ENCODE results near the gene UNC13B.

Gene UNC13B

DNA sequence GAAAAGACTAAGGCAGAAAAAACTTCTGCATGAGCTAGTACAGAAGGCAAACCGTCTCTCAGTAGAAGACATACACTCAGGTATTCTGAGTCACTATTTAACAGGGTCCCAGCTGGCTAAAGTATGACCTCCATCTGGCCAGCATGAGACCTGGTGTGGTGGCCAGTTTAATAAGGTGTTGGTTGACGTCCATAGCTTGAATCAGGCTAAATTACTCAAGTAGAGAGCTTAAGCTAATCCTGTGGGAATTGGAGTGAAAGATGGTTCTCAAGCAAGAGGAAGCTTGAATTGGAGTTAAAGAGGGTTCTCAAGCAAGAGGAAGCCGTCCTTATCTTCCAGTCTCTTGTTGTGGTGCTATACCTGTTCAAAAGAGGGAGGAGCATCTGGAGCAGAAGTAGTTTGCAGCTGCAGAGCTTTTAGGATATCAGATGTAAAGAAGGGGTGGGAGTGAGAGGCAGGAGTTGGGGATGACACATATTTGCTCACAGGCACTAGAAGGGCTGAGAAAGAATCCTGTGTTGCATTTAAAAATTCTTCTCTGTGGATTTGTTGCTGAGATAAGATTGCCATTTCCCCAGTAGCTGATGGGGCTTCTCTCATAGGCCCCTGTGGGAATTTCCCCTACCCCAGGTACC lies 192.0 kb downstream of the UNC13B start:
- no peak for TF ChIP-seq ZNF223 (tag by site-specific recombination; IDR thresholded peaks at IDR 0.05)
- no peak for TF ChIP-seq KLF10 (tag by site-specific recombination; IDR thresholded peaks at IDR 0.05)
- TF ChIP-seq ZBTB20 (tag by site-specific recombination; IDR thresholded peaks at IDR 0.05), result no peak
- TF ChIP-seq ZNF544 (tag by site-specific recombination; IDR thresholded peaks at IDR 0.05), result no peak
- H3K9me3 ChIP-seq (ENCODE audit: control insufficient read depth, insufficient read depth, low read depth, low read length), result no peaks in the 10 kb centered on the region
- POLR2A ChIA-PET, result no interaction called here
- no peaks in the 10 kb centered on the region for H3K36me3 ChIP-seq (ENCODE audit: control insufficient read depth in 2 of 2, insufficient read depth in 1 of 2, low read length in 2 of 2)
- CTCF ChIA-PET, result interaction anchor here (0.8 to 1.0 kb wide), 3 partner anchors 13 to 528 kb away, joined by 3 read pairs; partner anchors contain the start of gene PIGO
- peaks cover 6% of the 10 kb centered on the region for H3K4me1 ChIP-seq (ENCODE audit: control insufficient read depth, insufficient read depth, low read length)
- no peak overlapping the region for H3K4me3 ChIP-seq (ENCODE audit: low read depth, low read length)
- no peak overlapping the region for H3K27ac ChIP-seq (ENCODE audit: extremely low read depth, low read depth, low read length)

DNA sequence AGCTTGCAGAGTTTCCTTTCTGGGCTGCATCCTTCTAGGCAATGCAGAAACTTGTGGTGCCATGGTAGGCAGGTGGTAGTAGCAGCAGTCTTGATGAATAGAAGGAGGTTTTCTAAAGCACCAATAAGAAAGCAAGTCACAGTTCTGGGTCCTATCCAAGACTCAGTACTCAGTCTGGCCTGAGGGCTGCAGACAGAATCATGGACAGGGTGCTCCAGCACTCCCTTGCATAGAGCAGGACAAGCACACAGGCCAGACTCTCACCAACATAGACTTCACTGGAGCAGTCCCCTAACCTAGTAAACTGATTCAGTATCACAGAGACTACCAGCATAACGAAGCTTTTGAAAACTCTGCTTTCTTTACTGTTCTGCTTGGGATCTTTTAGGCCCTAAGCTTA lies 194.1 kb downstream of the UNC13B start:
- H3K36me3 ChIP-seq (ENCODE audit: control insufficient read depth in 2 of 2, insufficient read depth in 1 of 2, low read length in 2 of 2), result no peaks in the 10 kb centered on the region
- H3K4me1 ChIP-seq (ENCODE audit: control insufficient read depth, insufficient read depth, low read length), result no peaks in the 10 kb centered on the region
- H3K27ac ChIP-seq (ENCODE audit: extremely low read depth, low read depth, low read length), result no peak overlapping the region
- no peaks in the 10 kb centered on the region for H3K9me3 ChIP-seq (ENCODE audit: control insufficient read depth, insufficient read depth, low read depth, low read length)
- TF ChIP-seq, protein P1, sequence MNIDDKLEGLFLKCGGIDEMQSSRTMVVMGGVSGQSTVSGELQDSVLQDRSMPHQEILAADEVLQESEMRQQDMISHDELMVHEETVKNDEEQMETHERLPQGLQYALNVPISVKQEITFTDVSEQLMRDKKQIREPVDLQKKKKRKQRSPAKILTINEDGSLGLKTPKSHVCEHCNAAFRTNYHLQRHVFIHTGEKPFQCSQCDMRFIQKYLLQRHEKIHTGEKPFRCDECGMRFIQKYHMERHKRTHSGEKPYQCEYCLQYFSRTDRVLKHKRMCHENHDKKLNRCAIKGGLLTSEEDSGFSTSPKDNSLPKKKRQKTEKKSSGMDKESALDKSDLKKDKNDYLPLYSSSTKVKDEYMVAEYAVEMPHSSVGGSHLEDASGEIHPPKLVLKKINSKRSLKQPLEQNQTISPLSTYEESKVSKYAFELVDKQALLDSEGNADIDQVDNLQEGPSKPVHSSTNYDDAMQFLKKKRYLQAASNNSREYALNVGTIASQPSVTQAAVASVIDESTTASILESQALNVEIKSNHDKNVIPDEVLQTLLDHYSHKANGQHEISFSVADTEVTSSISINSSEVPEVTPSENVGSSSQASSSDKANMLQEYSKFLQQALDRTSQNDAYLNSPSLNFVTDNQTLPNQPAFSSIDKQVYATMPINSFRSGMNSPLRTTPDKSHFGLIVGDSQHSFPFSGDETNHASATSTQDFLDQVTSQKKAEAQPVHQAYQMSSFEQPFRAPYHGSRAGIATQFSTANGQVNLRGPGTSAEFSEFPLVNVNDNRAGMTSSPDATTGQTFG (tag by site-specific recombination; IDR thresholded peaks at IDR 0.05; ENCODE audit: borderline replicate concordance), result no peak
- no peak for TF ChIP-seq ZNF596 (tag by site-specific recombination; IDR thresholded peaks at IDR 0.05)
- no peak for TF ChIP-seq SALL2 (tag by site-specific recombination; IDR thresholded peaks at IDR 0.05; ENCODE audit: borderline replicate concordance)
- no peak for TF ChIP-seq ZNF248 (tag by site-specific recombination; IDR thresholded peaks at IDR 0.05)
- no peak for TF ChIP-seq ZNF555 (tag by site-specific recombination; conservative IDR thresholded peaks at IDR 0.05)
- TF ChIP-seq ZFHX2 (tag by site-specific recombination; conservative IDR thresholded peaks at IDR 0.05), result no peak
- TF ChIP-seq ZNF473 (tag by site-specific recombination; IDR thresholded peaks at IDR 0.05), result no peak
- TF ChIP-seq ZNF426 (tag by site-specific recombination; IDR thresholded peaks at IDR 0.05), result no peak
- TF ChIP-seq, protein P2, sequence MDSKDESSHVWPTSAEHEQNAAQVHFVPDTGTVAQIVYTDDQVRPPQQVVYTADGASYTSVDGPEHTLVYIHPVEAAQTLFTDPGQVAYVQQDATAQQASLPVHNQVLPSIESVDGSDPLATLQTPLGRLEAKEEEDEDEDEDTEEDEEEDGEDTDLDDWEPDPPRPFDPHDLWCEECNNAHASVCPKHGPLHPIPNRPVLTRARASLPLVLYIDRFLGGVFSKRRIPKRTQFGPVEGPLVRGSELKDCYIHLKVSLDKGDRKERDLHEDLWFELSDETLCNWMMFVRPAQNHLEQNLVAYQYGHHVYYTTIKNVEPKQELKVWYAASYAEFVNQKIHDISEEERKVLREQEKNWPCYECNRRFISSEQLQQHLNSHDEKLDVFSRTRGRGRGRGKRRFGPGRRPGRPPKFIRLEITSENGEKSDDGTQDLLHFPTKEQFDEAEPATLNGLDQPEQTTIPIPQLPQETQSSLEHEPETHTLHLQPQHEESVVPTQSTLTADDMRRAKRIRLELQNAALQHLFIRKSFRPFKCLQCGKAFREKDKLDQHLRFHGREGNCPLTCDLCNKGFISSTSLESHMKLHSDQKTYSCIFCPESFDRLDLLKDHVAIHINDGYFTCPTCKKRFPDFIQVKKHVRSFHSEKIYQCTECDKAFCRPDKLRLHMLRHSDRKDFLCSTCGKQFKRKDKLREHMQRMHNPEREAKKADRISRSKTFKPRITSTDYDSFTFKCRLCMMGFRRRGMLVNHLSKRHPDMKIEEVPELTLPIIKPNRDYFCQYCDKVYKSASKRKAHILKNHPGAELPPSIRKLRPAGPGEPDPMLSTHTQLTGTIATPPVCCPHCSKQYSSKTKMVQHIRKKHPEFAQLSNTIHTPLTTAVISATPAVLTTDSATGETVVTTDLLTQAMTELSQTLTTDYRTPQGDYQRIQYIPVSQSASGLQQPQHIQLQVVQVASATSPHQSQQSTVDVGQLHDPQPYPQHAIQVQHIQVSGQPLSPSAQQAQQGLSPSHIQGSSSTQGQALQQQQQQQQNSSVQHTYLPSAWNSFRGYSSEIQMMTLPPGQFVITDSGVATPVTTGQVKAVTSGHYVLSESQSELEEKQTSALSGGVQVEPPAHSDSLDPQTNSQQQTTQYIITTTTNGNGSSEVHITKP (tag by site-specific recombination; IDR thresholded peaks at IDR 0.05), result no peak
- no peak for TF ChIP-seq GLI4 (tag by site-specific recombination; IDR thresholded peaks at IDR 0.05)
- ChIA-PET CTCF (interaction anchor here (0.5 to 1.3 kb wide), 5 partner anchors 9 to 569 kb away, joined by 3 to 5 read pairs (median 4); no protein-coding TSS in a partner anchor), POLR2A (no interaction called here)
- H3K4me3 ChIP-seq (ENCODE audit: low read depth, low read length), result no peak overlapping the region

DNA sequence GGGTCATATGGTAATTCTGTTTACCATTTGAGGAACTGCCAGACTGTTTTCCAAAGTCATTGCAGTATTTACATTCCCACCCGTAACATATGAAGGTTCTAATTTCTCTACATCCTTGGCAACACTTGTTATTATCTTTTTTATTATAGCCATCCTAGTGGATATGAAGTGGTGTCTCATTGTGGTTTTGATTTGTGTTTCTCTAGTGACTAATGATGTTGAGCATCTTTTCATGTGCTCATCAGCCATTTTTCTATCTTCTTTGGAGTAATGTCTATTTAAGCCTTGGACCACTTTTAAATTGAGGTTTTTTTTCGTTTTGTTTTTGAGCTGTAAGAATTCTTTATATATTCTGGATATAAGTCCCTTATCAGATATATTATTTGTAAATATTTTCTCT lies 195.3 kb downstream of the UNC13B start:
- POLR2A ChIA-PET, result no interaction called here
- Histone ChIP-seq H3K9me3 (ENCODE audit: control insufficient read depth, insufficient read depth, low read depth, low read length) (no peaks in the 10 kb centered on the region), H3K36me3 (ENCODE audit: control insufficient read depth in 2 of 2, insufficient read depth in 1 of 2, low read length in 2 of 2) (no peaks in the 10 kb centered on the region), H3K27ac (ENCODE audit: extremely low read depth, low read depth, low read length) (no peak overlapping the region), H3K4me1 (ENCODE audit: control insufficient read depth, insufficient read depth, low read length) (no peaks in the 10 kb centered on the region), H3K4me3 (ENCODE audit: low read depth, low read length) (no peak overlapping the region)
- CTCF ChIA-PET, result no interaction called here
- TF ChIP-seq ZNF624 (tag by site-specific recombination; IDR thresholded peaks at IDR 0.05) (no peak), GLIS1 (tag by site-specific recombination; IDR thresholded peaks at IDR 0.05) (no peak), ZNF514 (tag by site-specific recombination; IDR thresholded peaks at IDR 0.05) (no peak), ZNF585B (tag by site-specific recombination; IDR thresholded peaks at IDR 0.05) (no peak), SCRT1 (tag by site-specific recombination; IDR thresholded peaks at IDR 0.05; ENCODE audit: borderline replicate concordance) (no peak), ZNF792 (tag by site-specific recombination; IDR thresholded peaks at IDR 0.05) (no peak), ZNF350 (tag by site-specific recombination; IDR thresholded peaks at IDR 0.05) (no peak), ZNF184 (tag by site-specific recombination; IDR thresholded peaks at IDR 0.05) (no peak)
- TF ChIP-seq, protein P3, sequence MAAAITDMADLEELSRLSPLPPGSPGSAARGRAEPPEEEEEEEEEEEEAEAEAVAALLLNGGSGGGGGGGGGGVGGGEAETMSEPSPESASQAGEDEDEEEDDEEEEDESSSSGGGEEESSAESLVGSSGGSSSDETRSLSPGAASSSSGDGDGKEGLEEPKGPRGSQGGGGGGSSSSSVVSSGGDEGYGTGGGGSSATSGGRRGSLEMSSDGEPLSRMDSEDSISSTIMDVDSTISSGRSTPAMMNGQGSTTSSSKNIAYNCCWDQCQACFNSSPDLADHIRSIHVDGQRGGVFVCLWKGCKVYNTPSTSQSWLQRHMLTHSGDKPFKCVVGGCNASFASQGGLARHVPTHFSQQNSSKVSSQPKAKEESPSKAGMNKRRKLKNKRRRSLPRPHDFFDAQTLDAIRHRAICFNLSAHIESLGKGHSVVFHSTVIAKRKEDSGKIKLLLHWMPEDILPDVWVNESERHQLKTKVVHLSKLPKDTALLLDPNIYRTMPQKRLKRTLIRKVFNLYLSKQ (tag by site-specific recombination; IDR thresholded peaks at IDR 0.05; ENCODE audit: borderline replicate concordance), result no peak
- TF ChIP-seq, protein P4, sequence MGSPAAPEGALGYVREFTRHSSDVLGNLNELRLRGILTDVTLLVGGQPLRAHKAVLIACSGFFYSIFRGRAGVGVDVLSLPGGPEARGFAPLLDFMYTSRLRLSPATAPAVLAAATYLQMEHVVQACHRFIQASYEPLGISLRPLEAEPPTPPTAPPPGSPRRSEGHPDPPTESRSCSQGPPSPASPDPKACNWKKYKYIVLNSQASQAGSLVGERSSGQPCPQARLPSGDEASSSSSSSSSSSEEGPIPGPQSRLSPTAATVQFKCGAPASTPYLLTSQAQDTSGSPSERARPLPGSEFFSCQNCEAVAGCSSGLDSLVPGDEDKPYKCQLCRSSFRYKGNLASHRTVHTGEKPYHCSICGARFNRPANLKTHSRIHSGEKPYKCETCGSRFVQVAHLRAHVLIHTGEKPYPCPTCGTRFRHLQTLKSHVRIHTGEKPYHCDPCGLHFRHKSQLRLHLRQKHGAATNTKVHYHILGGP (tag by site-specific recombination; IDR thresholded peaks at IDR 0.05), result no peak
